OCI-LY3 (cell line): ENCODE data around the gene SDSL.

Experiments used
- H2AFZ ChIP-seq: fragments of 200-600, 300-600 bp; shearing (Covaris generic); 2 replicates; pipeline ENCODE4 v1.6.0; 2014; ENCODE audit warnings: antibody characterized with exemption, low read depth, low read length
- H3K27ac ChIP-seq: fragments of 200-600, 300-600 bp; sonication (generic); 2 replicates; pipeline ENCODE4 v1.5.1; 2014; ENCODE audit warnings: mild to moderate bottlenecking, low read length, moderate library complexity, mixed read lengths
- H3K27me3 ChIP-seq: fragments of 200-600, 300-600 bp; sonication (generic); 2 replicates; pipeline ENCODE4 v1.6.1; 2014; ENCODE audit warnings: low read depth, low read length, mixed read lengths
- H3K36me3 ChIP-seq: fragments of 200-600, 300-600 bp; sonication (generic); replicated peaks from 2 replicates; pipeline ENCODE3; 2014; ENCODE audit warnings: low read depth, low read length, mixed read lengths
- H3K4me1 ChIP-seq: fragments of 300-600, 200-600 bp; sonication (generic); 2 replicates; pipeline ENCODE4 v1.6.1; 2014; ENCODE audit warnings: low read length, mixed read lengths
- H3K4me2 ChIP-seq: fragments of 200-600, 300-600 bp; sonication (generic); 2 replicates; pipeline ENCODE4 v1.6.1; 2014; ENCODE audit warnings: low read length, mixed read lengths
- H3K4me3 ChIP-seq: fragments of 300-600, 200-600 bp; sonication (generic); 2 replicates; pipeline ENCODE4 v1.5.1; 2014; ENCODE audit warnings: antibody characterized with exemption, mild to moderate bottlenecking, low read length, moderate library complexity
- H3K79me2 ChIP-seq: fragments of 300-600, 200-600 bp; shearing (Covaris generic); 2 replicates; pipeline ENCODE4 v1.6.1; 2014; ENCODE audit warnings: mild to moderate bottlenecking, low read length, mixed read lengths
- H3K9ac ChIP-seq: fragments of 300-600, 200-600 bp; shearing (Covaris generic); 2 replicates; pipeline ENCODE4 v1.6.0; 2014; ENCODE audit warnings: mild to moderate bottlenecking, low read length, moderate library complexity
- H3K9me3 ChIP-seq: fragments of 200-600, 300-600 bp; shearing (Covaris generic); 2 replicates; pipeline ENCODE4 v1.6.1; 2014; ENCODE audit warnings: low read length, mixed read lengths; ENCODE audit not compliant: insufficient read depth
- H4K20me1 ChIP-seq: fragments of 200-600, 300-600 bp; sonication (generic); 2 replicates; pipeline ENCODE4 v1.6.1; 2016; ENCODE audit warnings: low read length, mixed read lengths; ENCODE audit not compliant: insufficient read depth
- CTCF ChIP-seq: fragments of 200-600, 300-600 bp; sonication (generic); IDR thresholded peaks from 2 replicates; pipeline ENCODE4 v1.5.1; 2014; ENCODE audit warnings: antibody characterized with exemption, low read length, low read depth
- EZH2phosphoT487 ChIP-seq: fragments of 200-600 bp; shearing (Covaris generic); IDR thresholded peaks from 2 replicates; pipeline ENCODE4 v1.6.1; 2018; ENCODE audit warnings: antibody characterized with exemption, mixed run types, low read depth

The SDSL gene

GRCh38 chr12:113453330-113453729 is 31.1 kb downstream of the SDSL start:
- Histone ChIP-seq H3K27me3 (peaks cover 11% of the 10 kb centered on the region; the same call in 1 of the 2 replicates), H3K9me3 (no peaks in the 10 kb centered on the region), H3K4me2 (no peak overlapping the region), H3K79me2 (no peaks in the 10 kb centered on the region), H3K27ac (no peak overlapping the region), H4K20me1 (no peaks in the 10 kb centered on the region), H2AFZ (no peak overlapping the region), H3K9ac (no peak overlapping the region), H3K4me1 (peaks cover 15% of the 10 kb centered on the region), H3K4me3 (no peak overlapping the region), H3K36me3 (no peaks in the 10 kb centered on the region)
- TF ChIP-seq EZH2phosphoT487 (no peak), CTCF (no peak)

- H3K4me1 ChIP-seq = peaks cover 15% of the 10 kb centered on the region
- H4K20me1 ChIP-seq = no peaks in the 10 kb centered on the region
- no peak overlapping the region for H3K9ac ChIP-seq
- peak overlapping the region; percentile 6; the same call in 1 of the 2 replicates for H3K4me3 ChIP-seq
- H3K79me2 ChIP-seq = no peaks in the 10 kb centered on the region
- H3K27me3 ChIP-seq = peaks cover 17% of the 10 kb centered on the region; the same call in 1 of the 2 replicates
- TF ChIP-seq EZH2phosphoT487 (no peak), CTCF (no peak)
- H3K9me3 ChIP-seq = no peaks in the 10 kb centered on the region
- H2AFZ ChIP-seq = peak overlapping the region; percentile 72; the same call in 1 of the 2 replicates
- H3K36me3 ChIP-seq = no peaks in the 10 kb centered on the region
- peak overlapping the region; percentile 39 for H3K4me2 ChIP-seq
- H3K27ac ChIP-seq = 0 out of 2 replicates have a peak overlapping the region, but pooled peaks have one; percentile 4
Observed at GRCh38 chr12:113456199-113456598, 34.0 kb downstream of the SDSL start.

- Histone ChIP-seq H4K20me1 (no peaks in the 10 kb centered on the region), H3K4me2 (peak overlapping the region; percentile 39)
- TF ChIP-seq CTCF (no peak), EZH2phosphoT487 (no peak)
Observed at GRCh38 chr12:113456761-113457160, 34.6 kb downstream of the SDSL start.

GRCh38 chr12:113457185-113457584 is 35.0 kb downstream of the SDSL start:
- H3K4me3 ChIP-seq = 0 out of 2 replicates have a peak overlapping the region, but pooled peaks have one; percentile 6
- H3K9me3 ChIP-seq = no peaks in the 10 kb centered on the region
- no peak overlapping the region for H3K27ac ChIP-seq
- H3K27me3 ChIP-seq = peaks cover 17% of the 10 kb centered on the region; the same call in 1 of the 2 replicates
- H3K4me2 ChIP-seq = peak overlapping the region; percentile 39
- no peaks in the 10 kb centered on the region for H3K79me2 ChIP-seq
- no peak overlapping the region for H3K9ac ChIP-seq
- TF ChIP-seq CTCF = no peak
- TF ChIP-seq EZH2phosphoT487 = no peak
- H2AFZ ChIP-seq = no peak overlapping the region; the same call in 1 of the 2 replicates
- H3K4me1 ChIP-seq = peaks cover 15% of the 10 kb centered on the region
- H3K36me3 ChIP-seq = no peaks in the 10 kb centered on the region
- H4K20me1 ChIP-seq = no peaks in the 10 kb centered on the region

More at GRCh38 chr12:113456761-113457160, 34.6 kb downstream of the SDSL start:
- Histone ChIP-seq H3K79me2 (no peaks in the 10 kb centered on the region), H3K9me3 (no peaks in the 10 kb centered on the region), H2AFZ (peak overlapping the region; percentile 72; the same call in 1 of the 2 replicates), H3K27me3 (peaks cover 17% of the 10 kb centered on the region; the same call in 1 of the 2 replicates), H3K4me1 (peaks cover 15% of the 10 kb centered on the region), H3K36me3 (no peaks in the 10 kb centered on the region), H3K4me3 (peak overlapping the region; percentile 6; the same call in 1 of the 2 replicates), H3K27ac (0 out of 2 replicates have a peak overlapping the region, but pooled peaks have one; percentile 4), H3K9ac (no peak overlapping the region)
